Endothelial cell of umbilical vein (primary cell): ENCODE data around the gene ARHGAP22. TPM values are rescaled to one million over a fixed set of nuclear protein-coding genes. Genes with fewer than 3 reads are reported as not detected.

Experiments
- BruUV-seq: library from RNA; stranded (reverse); fragments of 400-500 nt; replicated peaks from 2 replicates; lab custom pipeline; 2021; lab: Mats Ljungman, UMichigan
- CTCF ChIA-PET: fragments of 300-600, 350-600 bp; sonication (Branson Sonifier 250); formaldehyde crosslinking; loops from one replicate; lab custom pipeline; 2021; ENCODE audit warnings: antibody characterized with exemption, inconsistent platforms; lab: Charles Lee
- POLR2A ChIA-PET: fragments of 300-600, 350-600 bp; sonication (Branson Sonifier 250); formaldehyde crosslinking; loops from one replicate; lab custom pipeline; 2021; ENCODE audit warnings: antibody characterized with exemption, inconsistent platforms; lab: Charles Lee
- DNase-seq: peaks from one replicate; pipeline ENCODE4 v3.0.0-alpha.2; 2011; ENCODE audit warnings: low read depth, low spot score
- FAIRE-seq: peaks from 2 replicates; lab custom pipeline; 2011; peaks lifted over from hg19 to GRCh38; lab: Jason Lieb, UNC
- H2AFZ ChIP-seq: 2 replicates; pipeline ENCODE4 v1.6.0; 2012; ENCODE audit warnings: low read depth, low read length, control low read depth, inconsistent platforms
- H3K27ac ChIP-seq: 2 replicates; pipeline ENCODE4 v1.5.1; 2011; ENCODE audit warnings: low read depth, mild to moderate bottlenecking, control low read depth, low read length, moderate library complexity; ENCODE audit not compliant: insufficient read depth
- H3K27me3 ChIP-seq, 2 experiments: 2 replicates each; pipeline versions ENCODE4 v1.6.0 to v1.6.1; 2011; ENCODE audit warnings: low read length in 2 of 2, mixed read lengths in 1 of 2; ENCODE audit not compliant: control insufficient read depth in 2 of 2, insufficient read depth in 2 of 2
- H3K36me3 ChIP-seq, 2 experiments: 2 replicates in 1 of 2; 3 replicates in 1 of 2; pipeline ENCODE4 v1.5.1; 2011; ENCODE audit warnings: low read length in 2 of 2, mild to moderate bottlenecking in 1 of 2, moderate library complexity in 1 of 2; ENCODE audit not compliant: control insufficient read depth in 2 of 2, insufficient read depth in 2 of 2; ENCODE audit errors: extremely low read depth in 1 of 2
- H3K4me1 ChIP-seq: 3 replicates; pipeline ENCODE4 v1.5.1; 2011; ENCODE audit warnings: mild to moderate bottlenecking, low read length; ENCODE audit not compliant: control insufficient read depth, insufficient read depth; ENCODE audit errors: extremely low read depth
- H3K4me2 ChIP-seq: 2 replicates; pipeline ENCODE4 v1.6.1; 2011; ENCODE audit warnings: low read length, control low read depth, mixed read lengths; ENCODE audit not compliant: insufficient read depth
- H3K4me3 ChIP-seq, 3 experiments: fragments of 200-600 bp in 1 of 3; sonication (generic), shearing (Covaris generic) in 1 of 3; replicated peaks in 1 of 3; 2 replicates each; pipeline ENCODE4 v1.5.1; 2011 to 2016; ENCODE audit warnings: control low read depth in 3 of 3, low read length in 3 of 3, mild to moderate bottlenecking in 2 of 3, inconsistent platforms in 1 of 3, low read depth in 1 of 3, moderate library complexity in 1 of 3; ENCODE audit not compliant: insufficient read depth in 1 of 3
- H3K79me2 ChIP-seq: 2 replicates; pipeline ENCODE4 v1.6.0; 2012; ENCODE audit warnings: low read length, inconsistent platforms; ENCODE audit not compliant: control insufficient read depth, insufficient read depth
- H3K9ac ChIP-seq: replicated peaks from 2 replicates; pipeline ENCODE3; 2011; ENCODE audit warnings: low read length, control low read depth; ENCODE audit not compliant: insufficient read depth; ENCODE audit errors: extremely low read depth
- H3K9me1 ChIP-seq: replicated peaks from 3 replicates; pipeline ENCODE4 v1.6.0; 2011; ENCODE audit warnings: mild to moderate bottlenecking, low read length; ENCODE audit not compliant: control insufficient read depth, insufficient read depth; ENCODE audit errors: extremely low read depth
- H3K9me3 ChIP-seq: replicated peaks from 2 replicates; pipeline ENCODE4 v1.5.1; 2012; ENCODE audit warnings: low read length, inconsistent platforms; ENCODE audit not compliant: control insufficient read depth, insufficient read depth
- H4K20me1 ChIP-seq: replicated peaks from 2 replicates; pipeline ENCODE3; 2011; ENCODE audit warnings: mild to moderate bottlenecking, low read length; ENCODE audit not compliant: control insufficient read depth, insufficient read depth; ENCODE audit errors: extremely low read depth
- CTCF ChIP-seq, 2 donors: IDR thresholded peaks; 1 replicate in 1 of 2; 2 replicates in 1 of 2; pipeline ENCODE4 v1.5.1; 2011; ENCODE audit warnings: low read length in 2 of 2, mild to moderate bottlenecking in 2 of 2, moderate library complexity in 2 of 2, control low read depth in 1 of 2, inconsistent platforms in 1 of 2, low read depth in 1 of 2; ENCODE audit not compliant: insufficient read depth in 1 of 2; ENCODE audit errors: extremely low read depth in 1 of 2
- EZH2 ChIP-seq: IDR thresholded peaks from 2 replicates; pipeline ENCODE4 v1.6.1; 2012; ENCODE audit warnings: borderline replicate concordance, low read depth, mild to moderate bottlenecking, moderate library complexity, low read length, inconsistent platforms; ENCODE audit not compliant: severe bottlenecking
- FOS ChIP-seq: IDR thresholded peaks from 2 replicates; pipeline ENCODE4 v1.6.1; 2011; ENCODE audit warnings: mild to moderate bottlenecking, low read length, moderate library complexity, borderline replicate concordance; ENCODE audit not compliant: insufficient read depth
- GATA2 ChIP-seq: IDR thresholded peaks from 2 replicates; pipeline ENCODE4 v1.7.0; 2011; ENCODE audit warnings: low read depth, mild to moderate bottlenecking, moderate library complexity, mixed read lengths, low read length; ENCODE audit not compliant: insufficient read length, insufficient read depth
- JUN ChIP-seq: IDR thresholded peaks from 2 replicates; pipeline ENCODE4 v1.6.1; 2011; ENCODE audit warnings: borderline replicate concordance, low read depth; ENCODE audit not compliant: insufficient read length, insufficient read depth
- MAX ChIP-seq: IDR thresholded peaks from 2 replicates; pipeline ENCODE4 v1.6.1; 2011; ENCODE audit not compliant: insufficient read depth, insufficient read length
- MYC ChIP-seq: IDR thresholded peaks from one replicate; pipeline ENCODE4 v1.6.1; 2011; ENCODE audit warnings: mild to moderate bottlenecking, low read depth, low read length
- POLR2A ChIP-seq: IDR thresholded peaks from 2 replicates; pipeline ENCODE4 v1.6.1; 2012; ENCODE audit warnings: low read depth, mild to moderate bottlenecking, control low read depth, low read length
- POLR2AphosphoS5 ChIP-seq: IDR thresholded peaks from 2 replicates; pipeline ENCODE4 v1.6.1; 2012; ENCODE audit warnings: low read depth, mild to moderate bottlenecking, control low read depth, low read length, moderate library complexity; ENCODE audit not compliant: insufficient read depth
- dilution Hi-C: fragments of 300-500 bp; cut with MboI; formaldehyde crosslinking; loops from one replicate; pipeline ENCODE4 v1.15.0; 2019; ENCODE audit warnings: low sequenced_read_pairs; ENCODE audit not compliant: extremely low pct_ligation_motif_present
- intact Hi-C: fragments of 100-400 bp; cut with micrococcal nuclease; formaldehyde crosslinking; loops from one replicate; pipeline ENCODE4 v1.10.0; 2022
- polyA plus RNA-seq, 4 experiments: library from polyadenylated mRNA; depleted of rRNA in 3 of 4; stranded (reverse) in 3 of 4; unstranded in 1 of 4; fragments of >200 nt; gene quantifications; 2 replicates each; pipeline versions ENCODE4 v1.2.1 to v1.2.3, GENCODE V29; 2011 to 2012; ENCODE audit warnings: missing spikeins in 1 of 4
- total RNA-seq: library from RNA; stranded (reverse); gene quantifications from 2 replicates; pipeline ENCODE4 v1.2.3, GENCODE V29; 2021

Gene ARHGAP22
- total and polyA plus RNA-seq, 2 donors (not counting 3 experiments of a cell fraction or from before 2014, with no cell fraction given) = 8.6 to 50.3 TPM

GRCh38 chr10:48579251-48579960, 25.5 kb downstream of the ARHGAP22 start:
- peaks cover 3 to 12% of the 10 kb centered on the region in 2 experiments for H3K36me3 ChIP-seq
- TF ChIP-seq POLR2A (no peak), JUN (no peak), FOS (no peak), GATA2 (no peak)
- dilution Hi-C loops = no loop called here
- H3K4me3 ChIP-seq = no peak overlapping the region
- TSS peak; percentile 4 for BruUV-seq
- no peaks in the 10 kb centered on the region for H3K4me1 ChIP-seq
- H3K4me2 ChIP-seq = no peak overlapping the region
- FAIRE-seq (no peak), DNase-seq (no peak)
- H3K9me1 ChIP-seq = no peaks in the 10 kb centered on the region
- no peaks in the 10 kb centered on the region for H4K20me1 ChIP-seq
- H2AFZ ChIP-seq = no peak overlapping the region
- H3K9ac ChIP-seq = no peak overlapping the region
- POLR2A ChIA-PET = no interaction called here
- H3K79me2 ChIP-seq = peaks cover 51% of the 10 kb centered on the region
- intact Hi-C loops = no loop called here
- no peaks in the 10 kb centered on the region for H3K9me3 ChIP-seq
- H3K27ac ChIP-seq = no peak overlapping the region
- no peaks in the 10 kb centered on the region for H3K27me3 ChIP-seq
- CTCF ChIA-PET = interaction anchor here (0.8 to 1.2 kb wide), 3 partner anchors 8 to 77 kb away, joined by 3 to 9 read pairs (median 4); no protein-coding TSS in a partner anchor

- no peaks in the 10 kb centered on the region for H4K20me1 ChIP-seq
- no peak overlapping the region for H2AFZ ChIP-seq
- dilution Hi-C loops (no loop called here), intact Hi-C loops (no loop called here)
- no TSS peak for BruUV-seq
- peaks cover 42% of the 10 kb centered on the region for H3K79me2 ChIP-seq
- no peak overlapping the region for H3K9ac ChIP-seq
- H3K4me3 ChIP-seq = no peak overlapping the region
- ChIA-PET CTCF (no interaction called here), POLR2A (no interaction called here)
- FAIRE-seq (no peak), DNase-seq (no peak)
- H3K9me1 ChIP-seq = no peaks in the 10 kb centered on the region
- no peak for TF ChIP-seq POLR2A
- TF ChIP-seq FOS = no peak
- no peak for TF ChIP-seq JUN
- TF ChIP-seq POLR2AphosphoS5 = no peak
- TF ChIP-seq GATA2 = no peak
- no peak for TF ChIP-seq MYC
- no peak for TF ChIP-seq CTCF (IDR thresholded peaks at IDR 0.05; ENCODE audit: extremely low read depth in 1 of 2, insufficient read depth in 1 of 2, low read depth in 1 of 2, low read length in 2 of 2)
- no peak for TF ChIP-seq MAX
- no peak for TF ChIP-seq EZH2
- H3K4me2 ChIP-seq = no peak overlapping the region
- H3K27me3 ChIP-seq = no peaks in the 10 kb centered on the region
- no peaks in the 10 kb centered on the region for H3K9me3 ChIP-seq
- peaks cover 5 to 7% of the 10 kb centered on the region in 2 experiments for H3K36me3 ChIP-seq
- no peaks in the 10 kb centered on the region for H3K4me1 ChIP-seq
- no peak overlapping the region for H3K27ac ChIP-seq
Measured at GRCh38 chr10:48577158-48577557, 27.7 kb downstream of the ARHGAP22 start.
